ENCODE results near the gene PC.

PC gene

DNA sequence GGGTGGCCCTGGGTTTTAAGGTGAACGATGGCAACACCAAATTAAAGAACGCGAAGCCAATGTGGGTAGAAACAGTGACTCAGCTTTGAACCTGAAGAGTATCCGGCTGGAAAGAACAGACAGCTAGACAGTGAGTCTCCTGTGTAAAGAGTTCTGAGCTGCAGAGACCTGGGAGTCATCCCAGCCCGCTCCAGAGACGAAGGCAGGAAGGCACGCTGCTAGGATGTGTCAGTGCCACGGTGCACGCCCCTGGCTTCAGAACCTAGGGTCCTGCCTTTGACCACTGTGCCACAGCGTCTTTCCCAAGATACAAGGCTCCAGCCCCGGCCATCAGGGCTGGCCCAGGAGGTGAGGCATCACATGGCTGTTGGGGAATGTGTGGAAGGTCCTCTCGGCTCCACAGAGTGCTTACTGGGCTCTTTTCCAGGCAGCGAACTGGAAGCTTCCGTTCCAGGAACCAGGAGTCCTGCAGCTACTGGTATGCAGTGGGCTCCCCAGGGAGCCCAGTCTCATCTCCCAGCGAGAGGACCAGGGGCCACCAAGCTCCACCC lies 71.4 kb downstream of the PC start:
- DNase-seq (ENCODE audit: low read depth in 2 of 3, low spot score in 1 of 3) = no peak

DNA sequence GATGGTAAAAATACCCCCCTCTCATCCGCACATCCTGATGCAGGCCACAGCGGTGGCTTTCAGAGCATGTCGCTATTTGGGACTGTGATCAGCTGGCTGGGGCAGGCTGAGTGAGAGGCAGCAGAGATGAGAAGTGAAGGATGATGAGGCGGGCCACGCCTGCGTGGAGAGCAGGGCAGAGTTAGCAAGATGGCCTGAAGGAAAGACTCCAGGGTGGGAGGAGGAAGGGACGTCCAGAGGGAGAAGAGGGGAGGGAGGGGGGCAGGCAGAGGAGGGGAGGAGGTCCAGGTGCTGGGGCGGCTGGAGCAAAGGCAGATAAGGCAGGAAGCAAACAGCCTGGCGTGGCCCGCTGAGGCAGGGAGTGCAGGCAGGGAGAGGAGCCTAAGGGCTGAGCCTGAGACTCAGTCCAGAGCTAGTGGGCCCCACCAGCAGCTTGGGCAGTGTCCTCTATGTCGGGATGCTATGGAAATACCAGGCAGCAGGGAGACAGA lies 72.2 kb downstream of the PC start:
- no peak for DNase-seq (ENCODE audit: low read depth in 2 of 3, low spot score in 1 of 3)

DNA sequence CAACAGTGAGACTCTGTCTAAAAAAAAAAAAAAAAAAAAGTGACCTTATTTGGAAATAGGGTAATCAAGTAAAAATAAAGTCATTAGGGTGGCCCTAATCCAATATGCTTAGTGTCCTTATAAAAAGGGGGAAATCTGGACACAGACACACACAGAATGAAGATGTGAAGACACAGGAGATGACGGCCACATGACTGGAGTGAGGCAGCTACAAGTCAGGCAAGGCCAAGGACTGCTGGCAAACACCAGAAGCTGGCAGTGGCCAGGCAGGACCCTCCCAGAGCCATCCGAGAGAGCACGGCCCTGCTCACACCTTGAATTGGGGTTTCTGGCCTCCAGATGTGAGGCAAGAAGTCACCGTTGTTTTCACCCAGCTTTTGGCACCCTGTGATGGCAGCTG lies 72.7 kb downstream of the PC start:
- no peak for DNase-seq (ENCODE audit: low read depth in 2 of 3, low spot score in 1 of 3)

DNA sequence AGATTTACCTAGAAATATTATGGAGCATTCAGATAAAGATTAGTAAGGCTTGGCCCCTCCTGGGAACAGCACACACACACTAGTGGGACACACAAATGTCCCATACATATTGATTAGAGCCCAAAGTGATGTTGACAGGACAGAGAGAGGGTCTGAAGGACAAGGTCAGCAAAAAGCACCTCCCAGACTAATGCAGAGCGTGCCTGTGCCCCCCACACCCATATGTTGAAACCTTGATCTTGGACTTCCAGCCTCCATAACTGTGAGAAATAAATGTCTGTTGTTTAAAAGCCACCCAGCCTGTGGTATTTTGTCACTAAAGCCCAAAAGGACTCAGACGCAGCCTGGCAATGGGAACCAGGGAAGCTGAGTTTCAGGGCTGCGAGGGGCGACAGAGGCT lies 73.7 kb downstream of the PC start:
- DNase-seq (ENCODE audit: low read depth in 2 of 3, low spot score in 1 of 3) = no peak

DNA sequence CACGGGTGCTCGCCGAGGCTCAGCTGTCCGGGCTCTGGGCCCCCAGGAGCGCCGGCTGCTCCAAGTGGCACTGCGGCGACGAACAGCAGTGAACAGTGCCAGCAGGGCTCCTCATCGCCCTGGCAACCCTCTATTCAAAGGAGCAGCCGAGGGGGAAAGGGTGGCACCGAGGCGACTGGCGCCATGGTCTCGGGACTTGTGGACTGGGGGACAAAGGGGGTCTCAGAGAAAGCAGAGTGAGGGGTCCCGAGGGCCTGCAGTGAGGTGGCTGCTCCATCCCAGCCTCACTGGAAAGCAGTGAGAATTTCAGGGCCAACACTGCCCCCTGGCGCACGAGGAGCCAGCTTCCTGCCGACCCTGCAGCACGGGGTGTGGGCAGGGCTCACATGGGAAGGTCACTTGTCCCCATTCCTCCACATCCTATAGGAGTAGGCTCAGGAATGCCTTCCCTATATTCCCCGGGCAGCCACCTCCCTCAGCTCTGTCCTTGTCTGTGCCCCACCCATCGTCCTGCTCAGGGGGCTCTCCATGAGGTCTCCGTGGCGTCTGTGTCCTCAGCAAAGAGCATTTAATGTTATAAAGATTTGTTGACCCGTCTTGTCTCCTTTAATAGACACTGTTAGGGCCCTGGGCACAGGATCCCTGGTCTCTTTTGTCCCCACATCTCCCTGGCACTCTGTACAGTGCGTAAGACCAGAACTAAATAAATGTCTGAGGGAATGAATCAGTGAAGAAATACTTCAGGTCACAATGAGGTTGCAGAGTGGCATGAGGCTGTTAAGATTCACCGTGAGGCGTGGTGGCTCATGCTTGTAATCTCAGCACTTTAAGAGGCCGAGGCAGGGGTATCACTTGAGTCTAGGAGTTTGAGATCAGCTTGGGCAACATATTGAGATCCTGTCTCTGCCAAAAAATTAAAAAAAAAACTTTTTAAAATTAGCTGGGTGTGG lies 74.9 kb downstream of the PC start:
- DNase-seq (ENCODE audit: low read depth in 2 of 3, low spot score in 1 of 3) = peak; percentile 25 to 63 (median 57)

DNA sequence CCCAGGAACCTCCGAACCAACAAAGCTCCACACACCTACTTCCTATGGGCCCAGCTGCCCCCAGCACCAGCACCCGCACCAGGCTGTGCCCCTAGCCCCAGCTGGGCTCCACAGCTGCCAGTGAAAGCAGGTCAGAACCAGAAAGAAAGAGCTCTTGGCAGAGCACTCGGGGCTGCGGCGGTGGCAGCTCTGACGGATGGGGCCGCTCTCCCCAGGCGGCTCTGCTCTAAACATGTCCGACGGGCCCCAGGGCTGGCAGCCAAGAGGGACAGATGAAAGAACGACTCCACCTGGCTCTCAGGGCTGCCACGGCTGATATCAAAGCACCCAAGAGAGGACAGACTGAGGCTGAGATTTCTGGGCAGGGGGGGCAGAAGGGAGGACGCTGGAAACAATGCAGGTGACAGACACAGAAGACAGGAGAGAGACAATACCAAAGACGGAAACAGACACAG lies 75.6 kb downstream of the PC start:
- no peak for DNase-seq (ENCODE audit: low read depth in 2 of 3, low spot score in 1 of 3)

DNA sequence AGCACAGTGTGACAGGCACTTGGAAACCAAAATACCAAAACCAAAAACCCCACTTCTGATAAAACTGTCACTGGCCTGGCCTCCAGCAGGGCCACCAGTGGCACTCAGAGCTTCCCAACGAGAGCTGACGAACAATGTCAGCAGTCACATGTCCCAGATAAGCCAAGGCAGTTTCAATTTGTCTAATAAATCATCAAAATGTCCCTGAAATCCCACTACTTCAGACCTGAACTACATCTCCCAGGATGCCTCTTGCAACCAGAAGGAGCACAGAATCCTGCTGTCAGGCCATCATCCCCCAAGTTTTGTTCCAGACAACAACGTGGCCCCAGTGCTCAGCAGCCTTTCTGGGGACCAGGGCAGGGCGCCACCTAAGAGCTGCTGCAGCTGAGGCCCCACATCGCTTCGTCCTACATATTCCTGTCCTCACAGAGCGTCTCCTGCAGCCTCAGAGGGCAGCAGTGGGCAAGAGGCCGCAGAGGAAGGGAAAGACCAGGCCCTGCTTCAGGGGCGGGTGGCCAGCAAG lies 76.2 kb downstream of the PC start:
- DNase-seq (ENCODE audit: low read depth in 2 of 3, low spot score in 1 of 3) = no peak

DNA sequence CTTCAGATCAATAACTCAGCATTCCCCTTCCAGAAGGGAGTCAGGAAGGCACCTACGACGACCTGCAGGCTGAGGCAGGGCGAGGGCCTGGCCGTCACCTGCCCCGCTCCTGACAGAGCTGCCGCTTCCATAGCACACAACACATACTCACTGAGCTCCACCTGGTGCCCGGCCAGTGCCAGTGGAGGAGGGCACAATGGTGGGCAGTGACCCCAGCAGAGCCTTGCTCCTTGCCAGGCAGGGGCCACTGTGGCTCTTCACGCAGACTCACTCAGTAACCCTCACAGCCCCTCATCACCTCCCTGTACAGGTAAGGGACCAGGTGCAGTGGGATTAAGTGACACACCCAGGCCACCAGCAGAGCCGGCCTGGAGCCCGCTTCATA lies 76.7 kb downstream of the PC start:
- DNase-seq (ENCODE audit: low read depth in 2 of 3, low spot score in 1 of 3) = no peak

DNA sequence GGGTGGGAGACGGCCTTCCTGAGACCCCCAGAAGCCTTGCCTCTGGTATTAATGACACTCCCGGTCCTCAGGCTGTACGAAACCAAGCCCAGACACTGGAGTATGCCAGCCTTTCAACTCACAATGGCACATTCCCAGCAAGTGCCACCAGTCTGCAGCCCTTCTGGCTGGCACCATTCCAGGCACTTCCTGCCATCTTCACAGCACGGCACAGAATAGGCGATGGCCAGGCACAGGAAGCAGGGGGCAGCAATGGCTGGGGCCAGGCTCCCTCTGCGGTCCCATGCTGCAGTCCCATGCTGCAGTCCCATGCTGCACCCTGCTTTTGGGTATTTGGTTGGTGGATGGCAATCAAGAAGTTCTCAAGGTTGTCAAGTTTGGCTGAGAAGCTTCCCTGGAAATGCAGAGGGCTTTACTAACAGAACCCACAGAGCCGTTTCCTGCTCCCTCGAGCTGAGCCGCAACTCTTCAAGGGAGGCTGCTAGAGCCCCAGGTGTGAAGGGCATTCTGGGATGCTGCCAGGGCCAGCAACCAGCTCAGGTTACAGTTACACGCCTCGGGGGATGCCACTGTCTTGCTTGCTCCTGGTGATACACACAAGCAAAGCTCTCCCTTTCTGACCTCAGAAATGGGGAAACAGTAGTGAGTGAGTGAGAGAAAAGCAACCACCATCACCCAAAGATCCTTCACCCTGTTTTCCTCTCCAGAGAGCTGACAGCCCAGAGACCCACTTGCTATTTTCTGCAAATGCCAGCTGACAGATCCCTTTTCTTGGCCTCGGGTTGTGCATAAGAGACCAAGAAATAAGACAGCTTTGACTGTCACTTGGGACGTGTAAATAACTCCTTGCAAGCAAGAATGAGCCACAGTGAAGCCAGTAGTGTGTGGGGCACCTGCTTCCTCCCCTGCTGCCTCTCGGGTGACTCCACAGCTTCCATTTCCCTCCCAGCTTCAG lies 77.4 kb downstream of the PC start:
- no peak for DNase-seq (ENCODE audit: low read depth in 2 of 3, low spot score in 1 of 3)

DNA sequence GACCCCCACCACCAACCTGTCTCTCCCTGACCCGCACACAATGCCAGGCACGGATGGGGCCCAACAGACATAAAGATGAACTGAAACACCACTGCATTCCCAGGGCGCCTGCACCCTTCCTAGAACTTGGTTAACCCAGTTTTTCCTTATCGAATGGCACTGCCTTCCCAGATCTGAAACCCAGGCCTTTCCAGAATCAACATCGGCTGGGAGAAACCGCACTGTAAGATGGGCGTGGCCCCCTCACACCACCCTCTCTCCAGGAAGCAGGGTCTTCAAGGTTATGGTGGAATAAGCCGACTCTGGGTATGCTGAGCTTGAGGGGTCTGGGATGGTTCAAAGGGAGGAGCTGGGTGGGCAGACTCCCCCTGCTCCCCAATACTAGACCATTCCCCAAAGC lies 78.2 kb downstream of the PC start:
- DNase-seq (ENCODE audit: low read depth in 2 of 3, low spot score in 1 of 3) = no peak

DNA sequence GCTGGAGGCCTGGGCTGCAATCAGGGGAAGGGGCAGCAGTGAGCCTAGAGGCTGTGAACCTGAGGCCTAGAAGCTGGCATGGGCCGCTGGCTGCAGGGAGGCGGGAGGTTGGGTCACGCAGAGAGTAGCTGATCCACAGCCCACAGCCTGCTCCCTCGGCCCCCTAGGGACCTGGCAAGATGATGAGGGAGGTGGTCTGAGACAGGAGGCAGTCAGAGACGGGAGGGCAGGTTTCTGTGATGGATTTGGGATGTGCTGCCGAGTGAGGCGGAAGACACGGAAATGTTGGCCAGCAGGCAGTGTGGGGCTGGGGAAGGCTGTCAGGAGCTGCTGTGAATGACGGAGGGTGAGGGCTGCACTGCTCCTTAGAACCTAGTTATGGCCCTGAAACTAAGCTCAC lies 78.6 kb downstream of the PC start:
- DNase-seq (ENCODE audit: low read depth in 2 of 3, low spot score in 1 of 3) = no peak

DNA sequence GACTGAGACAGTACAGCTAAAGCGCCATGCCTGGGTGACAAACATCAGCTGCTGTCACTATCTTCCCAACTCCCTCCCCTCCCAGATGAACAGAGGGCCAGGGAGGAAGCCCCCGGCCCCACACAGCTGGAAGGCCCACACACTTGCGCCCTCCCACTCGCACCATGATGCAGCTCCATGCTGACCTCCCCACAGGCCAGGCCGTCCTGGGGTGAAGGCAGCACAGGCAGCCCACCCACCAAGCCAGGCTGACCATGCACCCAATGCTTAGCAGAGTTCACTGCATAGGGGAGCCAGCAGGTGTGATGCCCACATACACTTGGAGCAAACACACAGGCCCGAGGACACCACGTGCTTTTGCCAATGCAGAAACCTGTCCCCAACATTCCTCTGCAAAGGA lies 79.2 kb downstream of the PC start:
- no peak for DNase-seq (ENCODE audit: low read depth in 2 of 3, low spot score in 1 of 3)

DNA sequence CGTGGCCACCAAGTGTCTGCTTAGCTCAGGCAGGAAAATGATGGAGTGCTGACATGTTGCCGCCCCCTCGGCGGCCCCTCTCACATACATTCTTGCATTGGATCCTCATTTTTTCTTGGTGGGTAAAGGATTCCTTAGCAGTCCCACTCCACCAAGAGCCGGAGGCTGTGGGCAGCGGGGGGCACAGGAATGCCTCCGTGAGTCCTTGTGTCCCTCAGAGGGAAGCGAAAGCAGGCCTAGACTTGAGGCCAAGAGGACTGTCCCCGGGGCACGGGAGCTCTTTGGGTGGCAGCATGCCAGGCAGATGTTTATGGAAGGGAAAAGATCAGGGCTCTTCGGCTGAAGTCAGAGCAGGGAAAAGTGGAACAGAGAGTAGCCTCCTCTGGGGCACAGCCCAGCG lies 79.7 kb downstream of the PC start:
- no peak for DNase-seq (ENCODE audit: low read depth in 2 of 3, low spot score in 1 of 3)

DNA sequence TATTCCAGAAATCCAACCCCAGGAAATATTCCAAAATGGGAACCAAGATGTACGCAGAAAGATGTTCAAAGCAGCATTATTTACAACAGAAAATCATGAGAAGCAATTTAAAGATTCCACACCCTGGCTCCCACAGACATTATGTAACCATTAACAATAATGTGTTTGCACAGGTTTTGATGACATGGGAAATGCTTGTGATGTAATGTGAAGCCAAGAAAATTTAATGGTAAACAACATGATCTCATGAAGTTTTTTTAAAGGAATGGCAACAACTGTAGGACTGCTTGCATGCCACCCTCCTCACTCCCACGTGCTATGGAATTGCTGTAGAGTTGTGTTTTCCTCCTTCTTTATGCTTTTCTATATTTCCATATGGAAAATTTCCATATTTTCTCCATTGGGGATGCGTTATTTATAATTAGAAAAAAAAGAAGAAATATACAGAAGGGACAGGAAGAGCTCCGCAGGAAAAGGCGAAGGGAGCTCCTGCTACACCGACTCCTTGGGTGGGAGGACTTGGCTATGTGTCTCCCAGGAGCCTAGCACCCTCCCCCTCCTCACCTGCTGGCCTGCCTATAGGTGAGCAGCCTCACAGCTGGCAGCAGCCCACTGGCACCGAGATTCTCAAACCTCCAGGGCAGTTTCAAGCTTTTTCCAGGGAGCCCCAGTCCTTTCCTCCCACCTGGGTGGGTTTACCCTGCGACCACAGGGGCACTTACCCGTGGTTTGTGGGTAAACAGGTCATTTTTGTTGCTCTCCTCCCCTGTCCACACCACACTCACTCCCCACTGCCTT lies 80.4 kb downstream of the PC start:
- DNase-seq (ENCODE audit: low read depth in 2 of 3, low spot score in 1 of 3) = no peak

DNA sequence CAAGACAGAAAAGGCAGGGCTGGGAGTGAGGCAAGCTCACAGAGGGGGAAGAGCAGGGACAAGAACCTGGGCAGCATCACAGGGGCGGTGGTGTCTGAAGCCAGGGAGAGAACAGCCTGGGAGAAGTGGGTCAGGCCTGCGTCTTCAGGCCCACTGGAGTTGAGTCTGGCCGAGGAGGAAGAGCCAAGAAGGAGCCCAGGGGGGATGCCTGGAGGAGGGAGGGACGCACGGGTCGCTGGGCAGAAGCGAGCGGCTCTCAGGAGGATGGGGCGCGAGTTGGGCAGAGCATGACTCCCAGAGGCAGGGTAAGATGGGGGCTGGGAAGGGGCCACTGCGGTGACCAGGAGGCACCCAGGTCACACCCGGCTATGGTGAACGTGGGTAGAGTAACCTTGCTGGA lies 82.8 kb downstream of the PC start:
- no peak for DNase-seq (ENCODE audit: low read depth in 2 of 3, low spot score in 1 of 3)

DNA sequence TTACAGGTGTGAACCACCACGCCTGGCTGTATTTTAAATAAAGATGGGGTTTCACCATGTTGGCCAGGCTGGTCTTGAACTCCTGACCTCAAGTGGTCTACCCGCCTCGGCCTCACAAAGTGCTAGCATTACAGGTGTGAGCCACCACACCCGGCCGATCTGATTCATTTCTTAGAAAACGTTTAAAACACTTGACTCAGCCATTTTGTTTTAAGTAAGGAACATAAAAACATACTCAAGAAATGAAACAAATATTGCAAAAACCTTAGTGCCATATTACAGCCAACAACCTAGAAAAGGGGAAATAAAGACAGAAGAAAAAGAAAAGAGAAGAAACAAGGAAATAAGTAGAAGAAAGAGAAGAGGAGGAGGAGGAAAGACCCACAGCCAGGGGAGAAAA lies 84.0 kb downstream of the PC start:
- DNase-seq (ENCODE audit: low read depth in 2 of 3, low spot score in 1 of 3) = no peak

DNA sequence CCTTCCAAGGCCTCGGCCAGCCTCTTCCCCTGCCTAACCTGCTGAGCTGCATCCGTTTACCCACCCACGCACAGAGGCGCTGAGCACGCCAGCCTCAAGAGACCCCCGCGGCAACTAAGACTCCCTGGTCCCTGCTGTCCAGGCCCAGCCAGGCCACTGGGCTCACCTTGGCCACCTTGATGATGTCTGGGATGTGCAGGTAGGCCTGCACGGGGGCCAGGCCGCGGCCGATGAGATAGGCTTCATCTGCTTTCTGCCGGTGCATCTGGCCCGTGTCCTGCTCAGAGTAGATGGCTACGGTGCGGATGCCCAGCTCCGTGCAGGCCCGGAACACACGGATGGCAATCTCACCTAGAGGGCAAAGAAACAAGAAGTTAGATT lies 86.7 kb downstream of the PC start:
- DNase-seq (ENCODE audit: low read depth in 2 of 3, low spot score in 1 of 3) = no peak

DNA sequence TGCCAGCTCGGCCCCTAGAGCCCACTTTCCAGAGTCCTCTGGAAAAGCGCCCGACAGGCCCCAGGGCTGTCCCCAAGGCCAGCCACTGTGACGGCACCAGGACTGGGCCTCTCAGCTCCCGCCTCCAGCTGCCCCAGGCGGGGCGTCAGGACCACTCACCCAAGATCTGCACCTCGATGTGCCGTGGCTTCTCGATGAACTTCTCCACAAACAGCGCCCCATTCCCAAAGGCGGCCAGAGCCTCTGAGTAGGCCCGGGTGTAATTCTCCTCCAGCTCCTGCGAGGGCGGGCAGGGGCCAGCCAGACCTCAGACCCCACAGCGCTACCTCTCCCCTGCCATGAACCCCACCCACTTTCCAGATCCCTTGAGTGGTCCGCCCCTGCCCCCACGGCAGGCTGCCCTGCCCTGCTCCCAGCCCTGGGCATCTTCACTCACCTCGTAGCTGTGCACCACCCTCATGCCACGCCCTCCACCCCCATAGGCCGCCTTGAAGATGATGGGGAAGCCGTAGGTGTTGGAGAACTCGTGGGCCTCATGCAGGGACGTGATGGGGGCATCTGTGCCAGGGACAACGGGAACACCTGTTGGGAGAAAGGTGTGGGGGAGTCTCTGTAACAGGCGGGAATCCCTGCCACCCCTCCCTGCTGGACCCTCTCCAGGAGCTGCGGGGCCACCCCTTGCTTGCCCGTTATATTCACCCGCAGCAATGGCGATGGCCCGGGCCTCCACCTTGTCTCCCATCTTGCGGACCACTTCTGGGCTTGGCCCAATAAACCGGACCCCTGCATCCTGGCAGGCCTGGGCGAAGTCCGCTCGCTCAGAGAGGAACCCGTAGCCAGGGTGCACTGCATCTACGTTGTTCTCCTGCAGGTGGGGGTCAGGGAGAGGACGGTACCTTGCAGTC lies 87.3 kb downstream of the PC start:
- DNase-seq (ENCODE audit: low read depth in 2 of 3, low spot score in 1 of 3) = no peak

DNA sequence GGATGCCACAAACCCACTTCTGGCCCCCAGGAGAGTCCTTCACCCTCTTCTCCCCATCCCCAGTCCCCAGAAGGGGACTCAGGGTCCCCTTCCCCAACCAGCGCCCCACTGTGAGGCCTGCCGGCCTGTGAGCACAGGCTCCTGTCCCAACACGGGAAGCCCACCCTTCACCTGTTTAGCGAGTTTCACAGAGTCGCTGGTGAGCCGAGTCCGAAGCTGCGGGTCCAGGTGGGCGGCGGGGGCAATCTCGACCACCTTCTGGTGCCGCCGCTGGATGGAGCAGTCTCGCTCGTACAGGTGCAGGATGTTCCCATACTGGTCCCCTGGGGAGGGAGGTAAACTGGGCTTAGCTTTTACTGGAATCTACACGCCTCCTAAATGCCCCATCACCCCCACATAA lies 88.1 kb downstream of the PC start:
- DNase-seq (ENCODE audit: low read depth in 2 of 3, low spot score in 1 of 3) = no peak

DNA sequence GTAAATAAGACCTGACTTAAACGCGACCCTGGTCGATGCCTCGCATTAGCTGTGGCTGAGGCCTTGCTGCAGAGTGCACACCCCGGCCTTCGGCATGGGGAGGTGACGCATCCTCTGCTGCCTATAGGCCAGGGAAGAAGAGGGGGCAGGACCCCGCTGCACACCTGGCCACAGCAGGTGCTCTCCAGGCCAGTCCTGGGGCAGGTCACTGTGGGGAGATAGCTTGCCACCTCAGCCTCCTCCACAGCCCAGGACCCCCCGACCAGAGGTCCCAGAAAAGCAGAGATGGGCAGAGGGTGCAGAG lies 88.7 kb downstream of the PC start:
- no peak for DNase-seq (ENCODE audit: low read depth in 2 of 3, low spot score in 1 of 3)
